ENCODE measurements around the gene SLC7A1. TPM values are rescaled to one million over a fixed set of nuclear protein-coding genes. Genes with fewer than 3 reads are reported as not detected.
"Not testable (repeated sequence)": the region's sequence is repeated elsewhere in the genome, so short reads cannot be mapped to it uniquely, and the experiment has no call there.

The SLC7A1 gene
- 25.3 TPM for total RNA-seq

DNA sequence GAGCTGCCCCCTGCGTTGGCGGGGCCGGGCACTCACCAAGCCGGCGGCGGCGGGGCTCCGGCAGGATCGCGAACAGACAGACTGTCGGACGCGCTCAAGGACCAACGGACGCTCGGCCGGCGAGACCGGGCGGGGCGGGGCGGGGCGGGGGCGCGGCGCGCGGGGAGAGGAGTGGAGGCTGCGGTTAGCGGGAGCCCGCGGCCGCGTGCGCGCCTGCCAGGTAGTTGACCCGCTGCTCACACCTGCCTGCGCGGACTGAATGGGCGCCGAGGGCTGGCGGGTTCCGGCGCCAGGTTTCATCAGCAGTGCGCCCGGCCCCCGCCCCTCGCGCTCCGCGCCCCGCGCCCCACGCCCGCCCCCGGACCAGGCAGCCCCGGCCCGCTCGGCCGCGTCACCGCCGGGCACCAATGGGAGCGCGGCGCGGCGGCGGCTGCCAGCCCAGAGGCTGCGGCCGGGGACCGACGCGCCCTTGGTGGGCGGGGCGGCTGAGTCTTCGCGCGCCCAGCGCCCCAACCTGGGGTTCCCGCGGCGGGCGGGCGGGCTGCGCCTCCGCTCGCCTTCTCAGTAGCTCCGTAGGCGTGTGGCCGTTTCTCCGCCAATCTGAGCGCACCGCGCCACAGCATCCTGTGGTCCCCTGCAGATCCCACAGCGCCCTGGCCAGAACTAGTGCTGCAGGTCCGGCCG is at the start of gene SLC7A1:
Gene SLC7A1 (minus strand): TSS at position 309 of the 684 bp plus-strand sequence. CDS start 59,500 bp downstream, outside the sequence.
- DNase-seq, result peak; percentile 55

- no peak for DNase-seq
Observed at GRCh38 chr13:29640665-29641064, 45.2 kb upstream of the SLC7A1 start.

DNA sequence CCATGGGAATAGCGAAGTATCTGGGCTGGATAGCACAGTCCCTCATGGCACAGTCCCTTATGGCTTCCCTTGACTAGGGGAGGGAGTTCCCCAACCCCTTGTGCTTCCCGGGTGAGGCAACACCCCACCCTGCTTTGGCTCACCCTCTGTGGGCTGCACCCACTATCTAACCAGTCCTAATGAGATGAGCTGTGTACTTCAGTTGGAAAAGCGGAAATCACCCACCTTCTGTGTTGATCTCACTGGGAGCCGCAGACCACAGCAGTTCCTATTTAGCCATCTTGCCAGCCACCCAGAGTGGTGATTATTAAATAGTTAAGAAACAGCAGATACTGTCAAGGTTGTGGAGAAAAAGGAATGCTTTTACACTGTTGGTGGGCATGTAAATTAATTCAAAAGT is 41.3 kb upstream of the SLC7A1 start:
- not testable (repeated sequence) for DNase-seq

- DNase-seq, result no peak
Observed at GRCh38 chr13:29624997-29625396, 29.5 kb upstream of the SLC7A1 start.

- DNase-seq, result no peak
Observed at GRCh38 chr13:29621841-29622240, 26.4 kb upstream of the SLC7A1 start.

DNA sequence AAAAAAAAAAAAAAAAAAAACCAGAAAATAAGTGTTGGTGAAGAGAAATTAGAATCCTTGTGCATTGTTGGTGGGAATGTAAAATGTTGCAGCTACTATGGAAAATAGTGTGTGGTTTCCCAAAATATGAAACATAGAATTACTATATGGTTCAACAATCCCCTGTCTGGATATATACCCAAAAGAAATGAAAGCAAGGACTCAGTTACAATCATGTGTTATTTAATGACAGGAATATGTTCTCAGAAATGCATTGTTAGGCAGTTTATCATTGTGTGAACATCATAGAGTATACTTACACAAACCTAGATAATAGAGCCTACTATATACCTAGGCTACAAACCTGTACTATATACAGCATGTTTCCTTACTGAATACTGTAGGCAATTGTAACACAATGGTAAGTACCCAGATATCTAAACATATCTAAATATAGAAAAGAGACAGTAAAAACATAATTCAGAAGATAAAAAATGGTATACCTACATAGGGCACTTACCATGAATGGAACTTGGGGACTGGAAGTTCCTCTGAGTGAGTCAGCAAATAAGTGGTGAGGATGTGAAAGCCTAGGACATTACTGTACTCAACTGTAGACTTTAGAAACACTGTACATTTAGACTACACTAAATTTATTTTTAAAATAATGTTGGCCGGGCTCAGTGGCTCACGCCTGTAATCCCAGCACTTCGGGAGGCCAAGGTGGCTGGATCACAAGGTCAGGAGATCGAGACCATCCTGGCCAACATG is 25.7 kb upstream of the SLC7A1 start:
- DNase-seq, result no peak

DNA sequence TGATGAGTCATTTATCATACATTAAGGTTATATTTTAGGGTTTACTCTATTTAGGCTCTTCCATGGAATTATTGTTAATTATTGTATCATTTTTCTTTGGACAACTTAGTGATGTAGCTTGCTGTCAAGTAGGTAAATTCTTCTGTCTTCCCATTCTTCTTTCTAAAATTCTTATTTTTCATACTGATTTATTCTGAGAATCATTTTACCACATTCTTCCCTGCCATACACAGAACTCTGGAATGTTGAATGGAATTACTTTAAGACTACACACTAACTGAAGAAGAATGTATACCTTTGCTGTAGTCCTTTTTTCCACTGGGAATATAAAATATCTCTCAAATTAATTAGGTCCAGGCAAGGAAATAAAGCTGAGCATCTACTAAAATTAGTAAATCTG is 24.5 kb upstream of the SLC7A1 start:
- DNase-seq, result no peak

GRCh38 chr13:29613101-29613500 is 17.6 kb upstream of the SLC7A1 start:
- DNase-seq, result no peak

DNA sequence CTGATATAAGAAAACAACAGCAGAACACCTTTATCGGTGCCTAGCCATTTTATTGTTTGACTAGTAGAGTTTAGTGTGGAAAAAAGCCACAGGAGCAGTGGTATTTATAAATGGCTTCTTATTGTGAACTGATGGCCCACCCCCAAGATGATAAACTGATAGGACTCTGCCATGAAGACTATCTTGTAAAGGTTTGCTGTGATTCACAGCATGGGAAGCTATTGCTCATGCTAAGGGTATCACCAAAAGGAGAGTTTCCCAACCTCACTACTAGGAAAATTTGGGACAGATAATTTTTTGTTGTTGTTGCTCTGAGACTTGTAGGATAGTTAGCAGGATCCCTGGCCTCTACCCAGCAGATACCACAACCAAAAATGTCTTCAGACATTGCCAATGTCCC is 12.0 kb upstream of the SLC7A1 start:
- DNase-seq, result no peak

- no peak for DNase-seq
Observed at GRCh38 chr13:29605860-29606526, 10.5 kb upstream of the SLC7A1 start.

GRCh38 chr13:29598321-29598720 is 2.8 kb upstream of the SLC7A1 start:
- DNase-seq, result no peak

GRCh38 chr13:29597706-29598105 is 2.2 kb upstream of the SLC7A1 start:
- DNase-seq, result no peak

- no peak for DNase-seq
Observed at GRCh38 chr13:29597246-29597645, 1.8 kb upstream of the SLC7A1 start.

DNA sequence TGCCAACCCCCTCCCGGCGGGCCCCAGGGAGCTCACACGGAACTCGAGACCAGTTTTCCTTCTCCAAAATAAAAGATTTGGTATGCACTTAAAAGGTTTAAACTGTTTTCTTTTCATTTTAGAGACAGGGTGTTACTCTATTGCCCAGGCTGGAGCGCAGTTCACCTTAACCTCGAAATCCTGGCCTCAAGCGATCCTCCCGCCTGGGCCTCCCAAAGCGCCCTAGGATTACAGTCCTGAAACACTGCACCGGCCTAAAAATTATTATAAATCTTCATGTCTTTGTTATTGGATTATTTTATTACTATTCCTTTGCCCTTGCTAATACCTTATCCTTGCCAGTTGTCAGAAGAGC is 553 bp upstream of the SLC7A1 start:
- DNase-seq, result no peak

- DNase-seq, result peak; percentile 40
Observed at GRCh38 chr13:29594710-29595379, 643 bp downstream of the SLC7A1 start.

- no peak for DNase-seq
Observed at GRCh38 chr13:29594303-29594709, 1.2 kb downstream of the SLC7A1 start.

GRCh38 chr13:29593605-29594297 is 1.7 kb downstream of the SLC7A1 start:
- DNase-seq, result no peak

DNA sequence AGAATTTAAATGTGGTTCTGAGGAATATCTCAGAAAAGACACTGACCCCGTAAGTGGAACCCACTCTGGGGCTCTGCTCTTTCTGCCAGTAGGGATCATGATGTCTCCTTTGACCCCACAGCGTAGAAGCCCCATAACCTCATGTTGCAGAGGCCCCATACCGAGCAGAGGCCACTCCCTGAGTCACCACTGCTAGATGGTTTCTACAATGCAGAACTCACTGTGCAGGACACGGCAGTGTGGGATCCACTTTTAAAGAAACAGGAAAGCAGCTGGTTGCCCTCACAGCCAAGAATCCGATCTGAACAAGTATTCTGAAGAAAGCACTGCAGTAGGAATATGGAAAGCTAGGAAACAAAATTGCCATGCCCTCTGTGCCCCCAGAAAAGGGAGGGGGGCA is 4.2 kb downstream of the SLC7A1 start:
- DNase-seq, result no peak

DNA sequence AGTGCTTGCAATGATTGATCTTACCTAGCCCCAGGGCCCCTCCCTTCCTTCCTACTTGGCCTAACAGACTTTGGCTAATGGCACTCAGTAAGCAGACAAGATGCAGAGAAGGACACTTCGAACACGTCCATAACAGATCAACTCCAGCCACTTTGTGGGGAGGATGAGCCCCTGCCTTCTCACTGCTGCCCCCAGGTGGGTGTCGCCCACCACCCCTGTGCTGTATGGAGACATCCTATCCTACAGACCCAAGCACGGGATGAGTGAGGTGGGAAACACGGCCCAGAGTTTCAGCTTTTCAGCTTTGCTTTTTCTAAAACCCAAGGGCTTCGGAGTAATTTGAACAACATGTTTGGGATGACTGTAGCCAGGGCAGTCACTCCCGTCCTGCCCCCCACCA is 5.5 kb downstream of the SLC7A1 start:
- no peak for DNase-seq

DNA sequence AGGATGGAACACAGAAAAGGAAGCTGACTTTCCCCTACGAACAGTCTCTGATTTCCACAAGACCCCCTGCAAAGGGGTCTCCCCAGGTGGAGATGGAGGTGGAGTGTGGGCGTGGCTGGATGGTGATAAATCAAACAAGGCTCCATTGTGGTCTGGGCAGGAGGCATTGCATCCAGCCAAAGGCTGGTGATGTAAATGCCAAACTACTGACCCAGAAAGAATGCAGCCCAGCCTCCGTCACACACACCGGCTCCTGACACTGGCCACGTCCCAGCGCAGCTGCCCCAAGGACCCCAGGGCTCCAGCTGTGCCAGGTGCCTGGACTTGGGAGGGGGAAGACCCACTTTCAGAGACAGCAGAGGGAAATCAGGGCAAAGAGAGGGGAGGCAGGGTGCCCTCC is 6.3 kb downstream of the SLC7A1 start:
- no peak for DNase-seq

DNA sequence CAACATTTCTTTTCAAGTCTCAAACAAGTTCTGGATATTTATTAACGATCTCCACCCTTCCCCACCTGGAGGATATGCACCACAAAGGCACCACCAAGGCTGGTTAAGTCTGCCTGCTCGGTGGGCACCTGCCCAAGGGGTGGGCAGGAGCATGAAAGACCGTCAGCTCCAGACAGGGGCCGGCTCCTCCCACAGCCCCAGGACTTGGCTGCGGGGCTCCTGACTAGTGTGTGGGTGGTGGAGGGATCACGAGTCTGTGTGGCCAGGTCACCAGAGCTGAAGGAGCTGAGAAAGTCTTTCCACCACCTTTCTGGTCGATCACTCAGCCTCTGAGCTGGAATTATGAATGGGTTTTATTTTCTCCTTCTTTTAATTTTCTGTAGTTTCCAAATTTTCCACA is 7.8 kb downstream of the SLC7A1 start:
- no peak for DNase-seq

DNA sequence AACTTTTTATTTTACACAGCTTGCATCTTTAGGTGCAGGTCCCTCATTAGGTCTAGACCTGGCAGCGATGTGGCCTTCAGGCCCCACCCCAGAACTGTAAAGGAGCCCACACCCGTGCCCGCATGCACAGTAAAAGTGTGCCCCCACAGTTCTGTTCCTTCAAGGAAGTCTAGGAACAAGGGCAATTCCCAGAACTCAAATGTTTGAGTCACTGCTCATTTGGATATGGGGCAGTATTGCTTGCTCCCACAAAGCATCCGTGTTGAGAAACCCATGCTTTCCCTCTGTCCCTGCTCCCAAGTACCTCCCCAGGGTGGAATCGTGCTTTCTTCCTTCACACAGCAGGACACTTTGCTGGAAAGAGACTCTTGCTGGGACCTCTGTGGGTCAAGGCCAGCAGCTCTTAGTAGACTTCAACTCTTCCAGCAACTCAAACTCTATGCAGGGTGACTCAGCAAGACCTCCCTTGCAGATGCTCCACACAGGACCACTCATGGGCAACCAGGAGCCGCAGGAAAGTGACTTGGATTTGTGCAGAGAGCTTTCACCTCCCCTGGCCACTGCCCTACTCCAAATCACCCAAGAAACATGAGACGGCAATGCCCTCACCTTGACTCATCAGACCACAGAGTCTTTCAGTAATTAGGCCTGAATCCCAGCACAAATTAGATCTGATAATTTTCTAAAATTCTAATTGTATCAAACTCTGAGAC is 12.3 kb downstream of the SLC7A1 start:
- no peak for DNase-seq

All from occipital lobe (tissue), 2 donors.